SJSA1 (cell line): ENCODE measurements around the gene PCK2. TPM values are rescaled to one million over a fixed set of nuclear protein-coding genes. Genes with fewer than 3 reads are reported as not detected.

Experiments used
- DNase-seq, 2 experiments: peaks; one replicate each; pipeline ENCODE4 v3.0.0-alpha.2; 2015 to 2020; ENCODE audit warnings: low spot score in 2 of 2, low read depth in 1 of 2
- H3K27ac ChIP-seq: fragments of 250-450 bp; sonication (Bioruptor Pico); 2 replicates; pipeline ENCODE4 v1.5.1; 2020; ENCODE audit warnings: mild to moderate bottlenecking, moderate library complexity
- H3K27me3 ChIP-seq: fragments of 250-450 bp; sonication (Bioruptor Pico); replicated peaks from 2 replicates; pipeline ENCODE4 v1.5.1; 2020; ENCODE audit warnings: mild to moderate bottlenecking, moderate library complexity
- H3K36me3 ChIP-seq: fragments of 250-450 bp; sonication (Bioruptor Pico); 2 replicates; pipeline ENCODE4 v1.5.1; 2020; ENCODE audit warnings: mild to moderate bottlenecking
- H3K4me1 ChIP-seq: fragments of 250-450 bp; sonication (Bioruptor Pico); replicated peaks from 2 replicates; pipeline ENCODE4 v1.6.1; 2021; ENCODE audit warnings: mild to moderate bottlenecking
- H3K4me3 ChIP-seq: fragments of 250-450 bp; sonication (Bioruptor Pico); 2 replicates; pipeline ENCODE4 v1.5.1; 2020; ENCODE audit warnings: mild to moderate bottlenecking
- H3K9me3 ChIP-seq: fragments of 250-450 bp; sonication (Bioruptor Pico); replicated peaks from 2 replicates; pipeline ENCODE4 v1.5.1; 2020; ENCODE audit warnings: mild to moderate bottlenecking
- total RNA-seq: library from RNA; depleted of rRNA; stranded (reverse); fragments of >200 nt; shearing (Covaris generic); gene quantifications from 2 replicates; pipeline ENCODE4 v1.2.3, GENCODE V29; 2014

Gene PCK2
- total RNA-seq, 1 experiment from 2014 or later: 5.3 TPM

DNA sequence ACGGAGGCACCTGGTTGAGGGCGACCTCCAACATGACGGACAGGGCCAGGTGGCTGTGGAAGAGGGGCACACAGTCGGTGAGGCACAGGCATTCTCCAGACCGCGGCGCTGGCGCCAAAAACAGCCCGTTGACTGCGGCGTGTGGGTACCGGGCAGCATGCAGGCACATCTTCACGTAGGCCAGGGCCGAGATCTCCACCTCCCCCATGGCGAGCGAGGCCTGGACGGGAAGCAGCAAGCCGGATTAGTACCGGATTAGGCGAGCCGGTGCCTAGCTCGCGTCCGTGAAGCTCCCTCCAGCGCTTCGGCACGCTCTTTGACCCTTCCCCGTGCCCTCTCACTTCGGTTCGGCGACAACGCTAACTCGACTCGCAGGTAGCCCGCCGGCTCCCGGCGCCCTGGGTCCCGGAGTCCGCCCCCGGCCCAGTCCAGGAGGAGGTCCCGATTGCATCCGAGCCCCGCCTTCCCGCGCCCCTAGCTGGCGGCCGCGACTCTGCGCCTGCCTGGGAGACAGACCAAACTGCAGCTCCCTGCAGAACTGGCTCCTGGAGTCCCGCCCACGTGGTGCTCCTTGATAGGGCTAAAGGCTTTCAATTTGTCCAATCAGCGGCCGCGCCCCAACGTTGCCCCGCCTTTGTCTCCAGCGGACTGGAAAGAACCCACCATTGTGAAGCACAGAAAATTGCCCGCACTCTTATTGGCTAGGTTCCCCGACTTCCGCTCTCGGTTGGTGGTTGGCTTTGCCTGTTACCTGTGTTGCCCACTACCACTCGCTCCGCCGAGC, 47.2 kb downstream of the PCK2 start, which contains the start of gene EMC9:
TSS of gene EMC9 (minus strand) at position 495 of the 784 bp plus-strand sequence. CDS start at position 208, 287 bp downstream.
- Histone ChIP-seq H3K27me3 (no peaks in the 10 kb centered on the region), H3K9me3 (no peaks in the 10 kb centered on the region), H3K27ac (peak within 1 kb of the TSS; percentile 50), H3K4me1 (peaks cover 29% of the 10 kb centered on the region), H3K4me3 (peak within 1 kb of the TSS; percentile 68), H3K36me3 (peaks cover 68% of the 10 kb centered on the region)
- DNase-seq: peak; percentile 94 to 99

DNA sequence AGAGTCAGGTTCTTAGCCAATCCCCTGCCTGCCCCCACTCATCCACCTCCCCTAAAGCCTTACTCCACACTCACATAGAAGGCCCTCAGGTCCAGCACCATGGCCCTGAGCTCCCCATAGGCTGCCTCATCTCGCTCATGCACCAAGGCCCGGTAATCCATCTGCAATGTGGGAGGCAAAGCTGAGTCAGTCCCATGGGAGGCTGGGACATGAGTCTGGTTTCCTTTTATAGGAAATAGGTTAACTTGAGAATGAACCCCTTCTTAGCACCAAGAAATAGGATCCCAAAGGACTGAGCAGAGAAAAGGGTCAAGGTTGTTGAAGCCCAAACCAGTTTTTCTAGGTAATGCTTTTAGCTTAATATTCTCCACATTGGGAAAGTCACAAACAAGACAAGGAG, 49.4 kb downstream of the PCK2 start:
- no peaks in the 10 kb centered on the region for H3K9me3 ChIP-seq
- no peak overlapping the region for H3K27ac ChIP-seq
- peaks cover 28% of the 10 kb centered on the region for H3K4me1 ChIP-seq
- DNase-seq: no peak
- H3K36me3 ChIP-seq: peaks cover 58% of the 10 kb centered on the region
- no peaks in the 10 kb centered on the region for H3K27me3 ChIP-seq
- H3K4me3 ChIP-seq: no peak overlapping the region

GRCh38 chr14:24144451-24144850, 50.3 kb downstream of the PCK2 start:
- no peaks in the 10 kb centered on the region for H3K9me3 ChIP-seq
- H3K4me1 ChIP-seq: peaks cover 30% of the 10 kb centered on the region
- peaks cover 58% of the 10 kb centered on the region for H3K36me3 ChIP-seq
- no peak overlapping the region for H3K4me3 ChIP-seq
- no peaks in the 10 kb centered on the region for H3K27me3 ChIP-seq
- DNase-seq: no peak
- no peak overlapping the region for H3K27ac ChIP-seq

DNA sequence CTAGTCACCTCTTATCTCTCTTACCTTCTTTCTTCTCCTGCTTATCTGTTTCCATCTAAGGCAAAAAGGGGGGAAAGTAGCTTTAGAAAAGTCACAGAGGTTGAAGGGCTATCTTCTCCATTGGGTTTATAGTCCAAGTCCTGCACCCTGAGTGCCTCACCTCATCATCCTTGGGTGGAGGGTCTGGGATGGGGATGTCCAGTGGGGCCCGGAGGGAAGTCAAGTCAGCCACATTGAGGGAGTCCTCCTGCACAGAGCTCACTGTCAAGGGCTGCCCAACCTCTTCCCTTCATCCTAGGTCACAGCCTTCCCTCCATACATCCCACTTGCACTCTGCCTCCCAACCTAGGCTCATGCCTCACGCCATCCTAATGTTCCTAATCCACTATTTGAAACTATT, 51.1 kb downstream of the PCK2 start:
- Histone ChIP-seq H3K36me3 (peaks cover 62% of the 10 kb centered on the region), H3K27ac (no peak overlapping the region), H3K9me3 (no peaks in the 10 kb centered on the region), H3K4me3 (peak overlapping the region; percentile 86), H3K4me1 (peaks cover 30% of the 10 kb centered on the region), H3K27me3 (no peaks in the 10 kb centered on the region)
- DNase-seq: no peak

DNA sequence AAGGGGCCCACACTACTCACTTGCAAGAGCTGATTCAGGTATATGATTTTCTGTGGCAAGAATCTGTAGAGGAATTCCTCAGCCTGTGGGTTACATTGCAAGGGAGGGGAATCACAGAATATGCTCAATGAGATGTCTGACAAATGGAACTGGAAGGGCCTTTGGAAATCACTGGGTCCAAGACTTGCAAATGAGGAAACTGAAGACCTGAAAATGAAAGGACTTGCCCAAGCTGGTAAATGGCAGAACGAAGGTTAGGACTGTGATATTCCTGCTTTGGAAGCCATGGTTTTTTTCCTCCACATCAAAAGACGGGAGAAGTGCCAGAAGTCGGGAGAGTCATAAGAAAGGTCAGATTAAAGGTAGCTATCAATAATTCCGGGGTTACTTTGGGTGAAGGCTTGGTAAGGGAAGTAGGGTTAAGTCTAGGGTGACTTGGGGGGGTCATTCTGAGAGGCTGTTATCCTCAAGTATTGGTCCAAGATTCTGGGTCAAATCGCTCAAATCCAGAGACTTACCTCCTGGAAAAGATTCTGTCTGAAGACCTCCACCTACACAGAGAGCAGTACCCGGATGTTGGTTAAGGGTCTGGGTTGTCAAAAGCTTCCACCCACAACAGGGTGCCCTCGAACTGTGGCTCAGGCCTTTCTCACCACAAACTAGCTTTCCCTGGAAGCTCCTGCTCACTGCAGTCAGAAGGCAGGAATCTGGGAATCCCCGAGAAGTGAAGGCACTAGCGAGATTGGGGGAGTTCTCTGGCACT, 51.8 kb downstream of the PCK2 start:
- peaks cover 69% of the 10 kb centered on the region for H3K36me3 ChIP-seq
- DNase-seq: peak; percentile 56 to 78
- H3K4me1 ChIP-seq: peaks cover 30% of the 10 kb centered on the region
- H3K27ac ChIP-seq: peak overlapping the region; percentile 44
- no peaks in the 10 kb centered on the region for H3K9me3 ChIP-seq
- peak overlapping the region; percentile 86 for H3K4me3 ChIP-seq
- H3K27me3 ChIP-seq: no peaks in the 10 kb centered on the region

GRCh38 chr14:24146453-24146977, 52.4 kb downstream of the PCK2 start, which contains the start of gene PSME2:
Gene PSME2 (minus strand): TSS chr14:24146610. CDS start chr14:24146581, 29 bp downstream.
- H3K36me3 ChIP-seq: peaks cover 75% of the 10 kb centered on the region
- no peaks in the 10 kb centered on the region for H3K27me3 ChIP-seq
- peak within 1 kb of the TSS; percentile 86 for H3K4me3 ChIP-seq
- peak within 1 kb of the TSS; percentile 53 for H3K27ac ChIP-seq
- no peaks in the 10 kb centered on the region for H3K9me3 ChIP-seq
- peak; percentile 93 to 98 for DNase-seq
- peaks cover 30% of the 10 kb centered on the region for H3K4me1 ChIP-seq

DNA sequence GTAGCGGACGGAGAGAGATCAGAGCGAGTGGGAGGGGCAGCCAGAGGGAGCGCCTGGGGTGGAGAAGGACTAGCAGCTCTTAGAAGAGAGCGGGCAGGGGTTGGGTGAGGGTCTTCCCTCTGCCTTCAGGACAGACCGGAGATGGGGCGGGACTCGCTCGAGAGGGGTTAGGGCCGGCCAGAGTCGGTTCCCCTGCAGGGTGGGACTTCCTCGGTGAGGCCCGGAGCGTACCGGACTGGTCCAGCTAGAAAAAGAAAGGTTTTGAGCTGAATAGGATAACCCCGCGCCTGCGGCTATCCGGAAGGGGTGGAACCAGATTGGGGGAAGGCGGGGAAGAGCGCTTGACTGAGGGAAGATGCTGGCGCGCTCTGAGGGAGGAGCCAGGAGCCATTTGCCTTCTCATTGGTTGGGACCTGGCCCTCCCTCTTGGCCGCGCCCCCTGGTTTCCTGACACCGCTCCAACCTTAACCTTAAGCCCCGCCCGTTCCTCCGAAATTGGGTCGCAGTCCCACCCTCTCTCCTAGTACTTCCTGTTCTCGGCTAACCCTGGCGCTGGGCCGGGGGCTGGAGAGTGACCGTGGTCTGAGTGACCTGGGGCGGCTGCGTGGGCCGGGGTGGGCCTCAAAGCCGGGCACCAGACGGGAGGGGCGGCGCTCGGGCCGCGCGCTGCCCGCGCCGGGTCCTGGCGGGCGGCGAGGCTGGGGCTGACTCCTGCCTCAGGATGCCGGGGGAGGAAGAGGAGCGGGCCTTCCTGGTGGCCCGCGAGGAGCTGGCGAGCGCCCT, 53.1 kb downstream of the PCK2 start, which contains the start of gene RNF31:
TSS of gene RNF31 (plus strand) at position 521 of the 783 bp plus-strand sequence. CDS start at position 722, 201 bp downstream.
- Histone ChIP-seq H3K9me3 (no peaks in the 10 kb centered on the region), H3K36me3 (peaks cover 77% of the 10 kb centered on the region), H3K4me3 (peak within 1 kb of the TSS; percentile 86), H3K4me1 (peaks cover 25% of the 10 kb centered on the region), H3K27ac (peak within 1 kb of the TSS; percentile 53), H3K27me3 (no peaks in the 10 kb centered on the region)
- peak; percentile 96 to 98 for DNase-seq

GRCh38 chr14:24147761-24148428, 53.8 kb downstream of the PCK2 start:
- no peaks in the 10 kb centered on the region for H3K27me3 ChIP-seq
- H3K4me3 ChIP-seq: peak overlapping the region; percentile 86
- H3K36me3 ChIP-seq: peaks cover 79% of the 10 kb centered on the region
- no peak for DNase-seq
- peaks cover 23% of the 10 kb centered on the region for H3K4me1 ChIP-seq
- no peaks in the 10 kb centered on the region for H3K9me3 ChIP-seq
- H3K27ac ChIP-seq: no peak overlapping the region

DNA sequence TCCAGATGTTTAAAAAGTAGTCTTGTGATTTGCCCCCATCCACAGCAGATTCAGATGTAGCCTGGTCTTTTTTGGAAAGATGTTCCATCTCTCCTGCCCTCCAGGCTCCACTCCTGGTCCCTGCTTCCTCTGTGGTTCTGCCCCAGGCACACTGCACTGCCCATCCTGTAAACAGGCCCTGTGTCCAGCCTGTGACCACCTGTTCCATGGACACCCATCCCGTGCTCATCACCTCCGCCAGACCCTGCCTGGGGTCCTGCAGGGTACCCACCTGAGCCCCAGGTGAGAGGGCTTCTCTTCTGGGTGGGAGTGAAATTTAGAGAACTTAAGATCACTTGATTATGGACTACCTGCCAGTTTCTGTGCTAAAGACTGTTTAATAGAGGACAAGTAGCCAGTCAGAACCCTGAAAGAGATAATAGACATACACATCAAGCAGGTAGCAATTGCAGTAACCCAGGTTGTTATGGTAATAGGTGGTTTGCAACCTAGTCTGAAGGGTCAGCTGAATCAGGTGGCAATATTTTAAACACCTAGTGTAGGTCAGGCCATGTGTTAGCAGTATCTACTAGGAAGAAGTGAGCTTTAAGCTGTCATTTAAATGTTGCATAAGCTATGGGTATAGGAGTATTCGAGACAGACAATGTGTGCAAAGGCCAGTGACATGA, 55.3 kb downstream of the PCK2 start:
- no peaks in the 10 kb centered on the region for H3K27me3 ChIP-seq
- H3K27ac ChIP-seq: no peak overlapping the region
- H3K4me1 ChIP-seq: peaks cover 19% of the 10 kb centered on the region
- peaks cover 66% of the 10 kb centered on the region for H3K36me3 ChIP-seq
- H3K9me3 ChIP-seq: no peaks in the 10 kb centered on the region
- DNase-seq: no peak
- H3K4me3 ChIP-seq: no peak overlapping the region

DNA sequence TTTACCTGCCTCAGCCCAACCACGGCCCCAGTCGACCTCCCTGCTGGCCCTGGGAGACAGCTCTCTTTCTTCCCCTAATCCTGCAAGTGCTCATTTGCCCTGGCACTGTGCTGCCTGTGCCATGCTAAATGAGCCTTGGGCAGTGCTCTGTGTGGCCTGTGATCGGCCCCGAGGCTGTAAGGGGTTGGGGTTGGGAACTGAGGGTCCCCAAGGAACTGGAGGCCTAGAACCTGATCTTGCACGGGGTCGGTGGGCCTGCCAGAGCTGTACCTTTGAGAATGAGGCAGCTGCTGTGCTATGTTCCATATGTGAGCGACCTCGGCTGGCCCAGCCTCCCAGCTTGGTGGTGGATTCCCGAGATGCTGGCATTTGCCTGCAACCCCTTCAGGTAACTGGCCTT, 56.0 kb downstream of the PCK2 start:
- Histone ChIP-seq H3K4me1 (peaks cover 18% of the 10 kb centered on the region), H3K27me3 (no peaks in the 10 kb centered on the region), H3K27ac (no peak overlapping the region), H3K9me3 (no peaks in the 10 kb centered on the region), H3K4me3 (no peak overlapping the region), H3K36me3 (peaks cover 66% of the 10 kb centered on the region)
- no peak for DNase-seq

GRCh38 chr14:24150567-24150966, 56.5 kb downstream of the PCK2 start:
- no peaks in the 10 kb centered on the region for H3K27me3 ChIP-seq
- H3K9me3 ChIP-seq: no peaks in the 10 kb centered on the region
- H3K27ac ChIP-seq: no peak overlapping the region
- peaks cover 68% of the 10 kb centered on the region for H3K36me3 ChIP-seq
- no peak overlapping the region for H3K4me3 ChIP-seq
- no peak for DNase-seq
- H3K4me1 ChIP-seq: peaks cover 13% of the 10 kb centered on the region

- H3K9me3 ChIP-seq: no peaks in the 10 kb centered on the region
- H3K4me1 ChIP-seq: peaks cover 9% of the 10 kb centered on the region
- peaks cover 72% of the 10 kb centered on the region for H3K36me3 ChIP-seq
- no peak for DNase-seq
- H3K27me3 ChIP-seq: no peaks in the 10 kb centered on the region
- no peak overlapping the region for H3K4me3 ChIP-seq
- no peak overlapping the region for H3K27ac ChIP-seq
Observed at GRCh38 chr14:24150993-24151392, 56.9 kb downstream of the PCK2 start.
